HepG2 (cell line): ENCODE measurements around the gene ANO2. TPM values are rescaled to one million over a fixed set of nuclear protein-coding genes. Genes with fewer than 3 reads are reported as not detected.

ENCODE experiments used
- ATAC-seq: fragments of 200-7000 bp; cut with Tn5 transposase; 3 replicates; pipeline ENCODE4 v1.9.1; 2020; ENCODE audit warnings: mild to moderate bottlenecking, moderate library complexity
- BruUV-seq: library from RNA; stranded (reverse); fragments of 400-500 nt; replicated peaks from 2 replicates; lab custom pipeline; 2021; lab: Mats Ljungman, UMichigan
- CTCF ChIA-PET: fragments of 300-600 bp; formaldehyde crosslinking; extraction: SDS; loops from one replicate; lab custom pipeline; 2021; ENCODE audit warnings: low total read pairs, inconsistent platforms, low intra/inter-chr PET ratio; lab: Yijun Ruan, JAX
- POLR2A ChIA-PET: fragments of 350-600 bp; sonication (Branson Sonifier 250); formaldehyde crosslinking; loops from one replicate; lab custom pipeline; 2020; ENCODE audit warnings: antibody characterized with exemption, inconsistent platforms; lab: Yijun Ruan, JAX
- DNase-seq: peaks from one replicate; pipeline ENCODE4 v3.0.0-alpha.2; 2015; ENCODE audit warnings: low spot score
- FAIRE-seq: peaks from 3 replicates; lab custom pipeline; 2011; peaks lifted over from hg19 to GRCh38; lab: Jason Lieb, UNC
- H2AFZ ChIP-seq: one replicate; pipeline ENCODE4 v1.6.1; 2011; ENCODE audit warnings: low read length, inconsistent platforms
- H3K27ac ChIP-seq: fragments of 300-600 bp; 3 replicates; pipeline ENCODE4 v1.8.0; 2011; ENCODE audit warnings: mixed run types, mild to moderate bottlenecking, mixed read lengths, low read length, inconsistent platforms; ENCODE audit not compliant: insufficient read depth; ENCODE audit errors: extremely low read length
- H3K27me3 ChIP-seq, 2 experiments: fragments of 200-600 bp in 1 of 2; 2 replicates in 1 of 2; 3 replicates in 1 of 2; pipeline versions ENCODE4 v1.6.0 to v1.8.0; 2011; ENCODE audit warnings: low read length in 2 of 2, mild to moderate bottlenecking in 2 of 2, moderate library complexity in 2 of 2, inconsistent platforms in 1 of 2; ENCODE audit not compliant: insufficient read depth in 2 of 2, control insufficient read depth in 1 of 2
- H3K36me3 ChIP-seq, 2 experiments: fragments of 200-600 bp in 1 of 2; replicated peaks in 1 of 2; 2 replicates in 1 of 2; 3 replicates in 1 of 2; pipeline versions ENCODE4 v1.5.1 to v1.8.0; 2011; ENCODE audit warnings: low read length in 2 of 2, inconsistent platforms in 1 of 2; ENCODE audit not compliant: insufficient read depth in 2 of 2, control insufficient read depth in 1 of 2
- H3K4me1 ChIP-seq: 2 replicates; pipeline ENCODE4 v1.5.1; 2012; ENCODE audit warnings: low read length, inconsistent platforms; ENCODE audit not compliant: insufficient read depth
- H3K4me2 ChIP-seq: 2 replicates; pipeline ENCODE4 v1.6.0; 2011; ENCODE audit warnings: low read depth, low read length, inconsistent platforms
- H3K4me3 ChIP-seq, 3 experiments: fragments of 200-600 bp in 1 of 3; sonication (generic), shearing (Covaris generic) in 1 of 3; replicated peaks in 1 of 3; 2 replicates each; pipeline ENCODE4 v1.5.1; 2011 to 2016; ENCODE audit warnings: low read length in 3 of 3, inconsistent platforms in 2 of 3, low read depth in 2 of 3, mild to moderate bottlenecking in 2 of 3, control low read depth in 1 of 3, mixed read lengths in 1 of 3; ENCODE audit not compliant: insufficient read depth in 1 of 3
- H3K79me2 ChIP-seq: one replicate; pipeline ENCODE4 v1.6.1; 2011; ENCODE audit warnings: low read length, inconsistent platforms; ENCODE audit not compliant: insufficient read depth
- H3K9ac ChIP-seq: 2 replicates; pipeline ENCODE4 v1.6.0; 2011; ENCODE audit warnings: mild to moderate bottlenecking, low read depth, low read length, inconsistent platforms; ENCODE audit not compliant: insufficient read depth
- H3K9me3 ChIP-seq: 2 replicates; pipeline ENCODE4 v1.5.1; 2012; ENCODE audit warnings: mild to moderate bottlenecking, low read length
- H4K20me1 ChIP-seq: 2 replicates; pipeline ENCODE4 v1.6.0; 2011; ENCODE audit warnings: inconsistent platforms, mild to moderate bottlenecking, low read length, moderate library complexity; ENCODE audit not compliant: insufficient read depth
- AKNA ChIP-seq: sonication (generic); formaldehyde crosslinking; IDR thresholded peaks from 2 replicates; pipeline ENCODE4 v1.4.0; 2020; ENCODE audit warnings: missing genetic modification reagents, borderline replicate concordance
- FOXK2 ChIP-seq: fragments of 450-650 bp; IDR thresholded peaks from 2 replicates; pipeline ENCODE4 v1.6.1; 2016
- HINFP ChIP-seq: sonication (generic); formaldehyde crosslinking; IDR thresholded peaks from 2 replicates; pipeline ENCODE4 v1.4.0; 2020; ENCODE audit warnings: low read depth, mild to moderate bottlenecking, missing genetic modification reagents
- IRX3 ChIP-seq: sonication (generic); formaldehyde crosslinking; IDR thresholded peaks from 2 replicates; pipeline ENCODE4 v1.8.1; 2023; ENCODE audit warnings: mild to moderate bottlenecking, low read depth, missing genetic modification reagents, borderline replicate concordance
- ISL2 ChIP-seq: sonication (generic); formaldehyde crosslinking; IDR thresholded peaks from 2 replicates; pipeline ENCODE4 v1.5.0; 2020; ENCODE audit warnings: missing genetic modification reagents
- MXD4 ChIP-seq: IDR thresholded peaks from 2 replicates; pipeline ENCODE4 v1.6.1; 2016; ENCODE audit warnings: mild to moderate bottlenecking, missing biosample characterization, missing genetic modification reagents
- POLR2G ChIP-seq: fragments of 200-400 bp; formaldehyde crosslinking; IDR thresholded peaks from 2 replicates; pipeline ENCODE4 v1.6.1; 2018; ENCODE audit warnings: mild to moderate bottlenecking, low read depth, low read length, moderate library complexity
- RBAK ChIP-seq: sonication (generic); formaldehyde crosslinking; IDR thresholded peaks from 2 replicates; pipeline ENCODE4 v1.5.1; 2020; ENCODE audit warnings: mild to moderate bottlenecking, missing genetic modification reagents
- SALL2 ChIP-seq: sonication (generic); formaldehyde crosslinking; IDR thresholded peaks from 2 replicates; pipeline ENCODE4 v1.8.1; 2023; ENCODE audit warnings: mild to moderate bottlenecking, missing genetic modification reagents, inconsistent platforms
- SATB2 ChIP-seq: sonication (generic); formaldehyde crosslinking; IDR thresholded peaks from 2 replicates; pipeline ENCODE4 v1.5.0; 2020; ENCODE audit warnings: missing genetic modification reagents
- SOX13 ChIP-seq, 3 experiments: fragments of 450-650 bp in 1 of 3; sonication (generic) in 1 of 3; formaldehyde crosslinking in 1 of 3; IDR thresholded peaks in 2 of 3; conservative IDR thresholded peaks in 1 of 3; 2 replicates each; pipeline versions ENCODE4 v1.5.0 to v1.6.1; 2016 to 2020; ENCODE audit warnings: antibody characterized with exemption in 1 of 3, mild to moderate bottlenecking in 1 of 3, missing compliant biosample characterization in 1 of 3, missing genetic modification reagents in 1 of 3, moderate library complexity in 1 of 3
- SRSF9 ChIP-seq: fragments of 200-400 bp; formaldehyde crosslinking; IDR thresholded peaks from 2 replicates; pipeline ENCODE4 v1.6.1; 2018; ENCODE audit warnings: borderline replicate concordance, mild to moderate bottlenecking, low read depth, low read length; ENCODE audit not compliant: insufficient read depth, poor library complexity, severe bottlenecking
- THAP11 ChIP-seq: IDR thresholded peaks from 2 replicates; pipeline ENCODE4 v1.6.1; 2016; ENCODE audit warnings: missing biosample characterization, missing genetic modification reagents
- ZMYM3 ChIP-seq: sonication (generic); formaldehyde crosslinking; IDR thresholded peaks from 2 replicates; pipeline ENCODE4 v1.5.1; 2020; ENCODE audit warnings: mild to moderate bottlenecking, missing genetic modification reagents
- ZNF20 ChIP-seq: sonication (generic); formaldehyde crosslinking; IDR thresholded peaks from 2 replicates; pipeline ENCODE4 v1.4.0; 2020; ENCODE audit warnings: mild to moderate bottlenecking, moderate library complexity, missing genetic modification reagents
- ZNF234 ChIP-seq: sonication (generic); formaldehyde crosslinking; conservative IDR thresholded peaks from 2 replicates; pipeline ENCODE4 v1.5.1; 2020; ENCODE audit warnings: mild to moderate bottlenecking, missing genetic modification reagents
- ZNF264 ChIP-seq: sonication (generic); formaldehyde crosslinking; IDR thresholded peaks from 2 replicates; pipeline ENCODE4 v1.4.0; 2020; ENCODE audit warnings: missing genetic modification reagents
- ZNF549 ChIP-seq: sonication (generic); formaldehyde crosslinking; IDR thresholded peaks from 2 replicates; pipeline ENCODE4 v1.5.0; 2020; ENCODE audit warnings: missing genetic modification reagents
- ZNF672 ChIP-seq: sonication (generic); formaldehyde crosslinking; IDR thresholded peaks from 2 replicates; pipeline ENCODE4 v1.8.1; 2022; ENCODE audit warnings: missing genetic modification reagents
- ZSCAN9 ChIP-seq: IDR thresholded peaks from 2 replicates; pipeline ENCODE4 v1.6.1; 2016; ENCODE audit warnings: borderline replicate concordance
- WGBS: methylation state at CpG from one replicate; pipeline ENCODE4 v1.1.6; 2017; ENCODE audit warnings: low lambda C conversion rate; 5-methylcytosine and 5-hydroxymethylcytosine counted together
- in situ Hi-C: cut with HindIII; loops from 2 replicates; pipeline ENCODE4 v1.10.0; 2017; ENCODE audit warnings: low pct_unique_long_range_greater_than_20kb; ENCODE audit not compliant: extremely low pct_ligation_motif_present
- intact Hi-C: fragments of 100-400 bp; cut with micrococcal nuclease; formaldehyde crosslinking; loops from one replicate; pipeline ENCODE4 v1.10.0; 2022; ENCODE audit not compliant: unreplicated experiment
- polyA plus RNA-seq, 8 experiments: library from polyadenylated mRNA; depleted of rRNA in 3 of 8; stranded (reverse) in 7 of 8; unstranded in 1 of 8; fragments of >200 nt; fragmentation: Illumina TruSeq in 4 of 8; extraction: Trizol in 4 of 8; gene quantifications; 2 replicates each; pipeline versions ENCODE4 v1.2.1 to v1.2.3, GENCODE V29; 2011 to 2016; ENCODE audit warnings: low read depth in 4 of 8, missing spikeins in 1 of 8, mixed read lengths in 1 of 8; ENCODE audit not compliant: insufficient read depth in 1 of 8
- total RNA-seq, 5 experiments: library from RNA; depleted of rRNA; stranded (reverse); fragments of >200 nt; fragmentation: Illumina TruSeq; extraction: Trizol; gene quantifications; 2 replicates each; pipeline ENCODE4 v1.2.3, GENCODE V29; 2016; ENCODE audit warnings: low read depth in 1 of 5

ANO2 gene
- total and polyA plus RNA-seq, 2 of the 13 experiments (the other 11 are each of a cell fraction or from before 2014, with no cell fraction given) = 0.18 TPM; not detected in 1

GRCh38 chr12:5797661-5798060 lies 147.4 kb downstream of the ANO2 start (continued):
- TF ChIP-seq MXD4 = no peak

- Histone ChIP-seq H3K4me3 (no peak overlapping the region), H3K27me3 (peaks cover 1 to 6% of the 10 kb centered on the region in 2 experiments; a peak in 2 of 5 replicates), H3K4me2 (no peak overlapping the region), H3K36me3 (no peaks in the 10 kb centered on the region), H3K27ac (no peak overlapping the region), H4K20me1 (no peaks in the 10 kb centered on the region), H3K79me2 (no peaks in the 10 kb centered on the region), H2AFZ (no peak overlapping the region), H3K9ac (no peak overlapping the region), H3K9me3 (no peaks in the 10 kb centered on the region), H3K4me1 (no peaks in the 10 kb centered on the region)
- in situ Hi-C loops (loop anchor here (10.0 kb wide), 1 partner anchor 602 kb away; no protein-coding TSS in a partner anchor), intact Hi-C loops (loop anchor here (1.0 to 5.0 kb wide), 2 partner anchors 52 to 775 kb away; no protein-coding TSS in a partner anchor)
- BruUV-seq = no TSS peak
- ChIA-PET CTCF (interaction anchor here (1.0 to 1.8 kb wide), 2 partner anchors 52 to 596 kb away, joined by 3 to 9 read pairs; no protein-coding TSS in a partner anchor), POLR2A (no interaction called here)
- WGBS = 50% methylated on average over 8 of the region's 8 CpGs
- ATAC-seq (no peak), FAIRE-seq (no peak), DNase-seq (no peak)
- no peak for TF ChIP-seq ISL2 (CRISPR knock-in tag)
- TF ChIP-seq HINFP (CRISPR knock-in tag) = no peak
- TF ChIP-seq SOX13 (IDR thresholded peaks at IDR 0.05) = no peak
- TF ChIP-seq SOX13 (CRISPR knock-in tag; conservative IDR thresholded peaks at IDR 0.05 in 1 of 2, IDR thresholded peaks at IDR 0.05 in 1 of 2) = no peak
- no peak for TF ChIP-seq POLR2G
- no peak for TF ChIP-seq ZNF20 (CRISPR knock-in tag)
- no peak for TF ChIP-seq AKNA (CRISPR knock-in tag)
- no peak for TF ChIP-seq ZNF264 (CRISPR knock-in tag)
- TF ChIP-seq IRX3 = no peak
- TF ChIP-seq ZMYM3 (CRISPR knock-in tag) = no peak
- no peak for TF ChIP-seq ZNF549 (CRISPR knock-in tag)
- no peak for TF ChIP-seq FOXK2
- no peak for TF ChIP-seq ZSCAN9
- TF ChIP-seq THAP11 (CRISPR knock-in tag) = no peak
- TF ChIP-seq SALL2 (CRISPR knock-in tag) = no peak
- no peak for TF ChIP-seq SRSF9
- TF ChIP-seq ZNF672 (CRISPR knock-in tag) = no peak
- no peak for TF ChIP-seq RBAK (CRISPR knock-in tag)
- TF ChIP-seq ZNF234 = no peak
- no peak for TF ChIP-seq SATB2 (CRISPR knock-in tag)
These were observed 148.2 kb downstream of the ANO2 start for GRCh38 chr12:5796959-5797225.
